ENCODE measurements around the gene ISOC2.
A peak's percentile ranks its signal among the peaks of the same experiment; 100 is the strongest.
"Not testable (repeated sequence)": the region's sequence is repeated elsewhere in the genome, so short reads cannot be mapped to it uniquely, and the experiment has no call there.

ISOC2 gene

GRCh38 chr19:55461259-55461973, at the start of gene ISOC2:
ISOC2 (minus strand) TSS chr19:55461642; CDS start chr19:55456486, 5,156 bp downstream.
- peak; percentile 98 for DNase-seq (ENCODE audit: low read depth)
- H3K4me3 ChIP-seq (ENCODE audit: low read depth, low read length), result peak within 1 kb of the TSS; percentile 91

GRCh38 chr19:55508120-55508519, 46.7 kb upstream of the ISOC2 start:
- no peak overlapping the region for H3K4me3 ChIP-seq (ENCODE audit: low read depth, low read length)
- no peak for DNase-seq (ENCODE audit: low read depth)

- H3K4me3 ChIP-seq (ENCODE audit: low read depth, low read length), result no peak overlapping the region
- DNase-seq (ENCODE audit: low read depth), result no peak
These were observed 43.5 kb upstream of the ISOC2 start for GRCh38 chr19:55504981-55505380.

GRCh38 chr19:55504252-55504603, 42.8 kb upstream of the ISOC2 start:
- DNase-seq (ENCODE audit: low read depth), result no peak
- H3K4me3 ChIP-seq (ENCODE audit: low read depth, low read length), result peak overlapping the region; percentile 46

GRCh38 chr19:55503502-55504251, 42.2 kb upstream of the ISOC2 start:
- H3K4me3 ChIP-seq (ENCODE audit: low read depth, low read length), result peak overlapping the region; percentile 46

GRCh38 chr19:55503157-55503501, 41.7 kb upstream of the ISOC2 start:
- no peak overlapping the region for H3K4me3 ChIP-seq (ENCODE audit: low read depth, low read length)
- no peak for DNase-seq (ENCODE audit: low read depth)

More at GRCh38 chr19:55503502-55504251, 42.2 kb upstream of the ISOC2 start:
- DNase-seq (ENCODE audit: low read depth), result no peak

GRCh38 chr19:55502197-55502952, 40.9 kb upstream of the ISOC2 start:
- H3K4me3 ChIP-seq (ENCODE audit: low read depth, low read length), result no peak overlapping the region
- no peak for DNase-seq (ENCODE audit: low read depth)

- no peak for DNase-seq (ENCODE audit: low read depth)
- no peak overlapping the region for H3K4me3 ChIP-seq (ENCODE audit: low read depth, low read length)
These were observed 39.0 kb upstream of the ISOC2 start for GRCh38 chr19:55500368-55500952.

GRCh38 chr19:55498246-55498840, 36.9 kb upstream of the ISOC2 start:
- DNase-seq (ENCODE audit: low read depth), result no peak
- no peak overlapping the region for H3K4me3 ChIP-seq (ENCODE audit: low read depth, low read length)

GRCh38 chr19:55497763-55498162, 36.3 kb upstream of the ISOC2 start:
- no peak for DNase-seq (ENCODE audit: low read depth)
- no peak overlapping the region for H3K4me3 ChIP-seq (ENCODE audit: low read depth, low read length)

GRCh38 chr19:55496820-55497219, 35.4 kb upstream of the ISOC2 start:
- not testable (repeated sequence) for H3K4me3 ChIP-seq (ENCODE audit: low read depth, low read length); DNase-seq (ENCODE audit: low read depth)

GRCh38 chr19:55495646-55496349, 34.4 kb upstream of the ISOC2 start:
- DNase-seq (ENCODE audit: low read depth), result no peak

GRCh38 chr19:55494172-55494761, 32.8 kb upstream of the ISOC2 start:
- peak overlapping the region; percentile 42 for H3K4me3 ChIP-seq (ENCODE audit: low read depth, low read length)
- DNase-seq (ENCODE audit: low read depth), result peak; percentile 73

More at GRCh38 chr19:55495646-55496349, 34.4 kb upstream of the ISOC2 start:
- H3K4me3 ChIP-seq (ENCODE audit: low read depth, low read length), result no peak overlapping the region

- no peak for DNase-seq (ENCODE audit: low read depth)
- H3K4me3 ChIP-seq (ENCODE audit: low read depth, low read length), result peak overlapping the region; percentile 42
These were observed 32.3 kb upstream of the ISOC2 start for GRCh38 chr19:55493645-55494171.

- DNase-seq (ENCODE audit: low read depth), result no peak
- H3K4me3 ChIP-seq (ENCODE audit: low read depth, low read length), result peak overlapping the region; percentile 42
These were observed 31.7 kb upstream of the ISOC2 start for GRCh38 chr19:55493052-55493644.

GRCh38 chr19:55492362-55492944, 31.0 kb upstream of the ISOC2 start:
- H3K4me3 ChIP-seq (ENCODE audit: low read depth, low read length), result no peak overlapping the region
- no peak for DNase-seq (ENCODE audit: low read depth)

GRCh38 chr19:55491546-55492360, 30.3 kb upstream of the ISOC2 start:
- no peak overlapping the region for H3K4me3 ChIP-seq (ENCODE audit: low read depth, low read length)
- DNase-seq (ENCODE audit: low read depth), result no peak
